ENCODE measurements around the gene PIK3C2G.

PIK3C2G gene

GRCh38 chr12:18681818-18682217, 420.5 kb downstream of the PIK3C2G start:
- no peak for ATAC-seq
- TF ChIP-seq ARNTL (CRISPR knock-in tag; IDR thresholded peaks at IDR 0.05; ENCODE audit: borderline replicate concordance, low read depth), result no peak
- TF ChIP-seq ISL1 (CRISPR knock-in tag; IDR thresholded peaks at IDR 0.05), result no peak
- no peak for TF ChIP-seq ZFP3 (CRISPR knock-in tag; IDR thresholded peaks at IDR 0.05)
- TF ChIP-seq ZNF8 (CRISPR knock-in tag; IDR thresholded peaks at IDR 0.05), result no peak
- no peak for TF ChIP-seq CSRNP3 (CRISPR knock-in tag; IDR thresholded peaks at IDR 0.05)
- no peak for TF ChIP-seq ZFP30 (CRISPR knock-in tag; IDR thresholded peaks at IDR 0.05)
- TF ChIP-seq, protein P1, sequence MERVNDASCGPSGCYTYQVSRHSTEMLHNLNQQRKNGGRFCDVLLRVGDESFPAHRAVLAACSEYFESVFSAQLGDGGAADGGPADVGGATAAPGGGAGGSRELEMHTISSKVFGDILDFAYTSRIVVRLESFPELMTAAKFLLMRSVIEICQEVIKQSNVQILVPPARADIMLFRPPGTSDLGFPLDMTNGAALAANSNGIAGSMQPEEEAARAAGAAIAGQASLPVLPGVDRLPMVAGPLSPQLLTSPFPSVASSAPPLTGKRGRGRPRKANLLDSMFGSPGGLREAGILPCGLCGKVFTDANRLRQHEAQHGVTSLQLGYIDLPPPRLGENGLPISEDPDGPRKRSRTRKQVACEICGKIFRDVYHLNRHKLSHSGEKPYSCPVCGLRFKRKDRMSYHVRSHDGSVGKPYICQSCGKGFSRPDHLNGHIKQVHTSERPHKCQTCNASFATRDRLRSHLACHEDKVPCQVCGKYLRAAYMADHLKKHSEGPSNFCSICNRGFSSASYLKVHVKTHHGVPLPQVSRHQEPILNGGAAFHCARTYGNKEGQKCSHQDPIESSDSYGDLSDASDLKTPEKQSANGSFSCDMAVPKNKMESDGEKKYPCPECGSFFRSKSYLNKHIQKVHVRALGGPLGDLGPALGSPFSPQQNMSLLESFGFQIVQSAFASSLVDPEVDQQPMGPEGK (CRISPR knock-in tag; IDR thresholded peaks at IDR 0.05; ENCODE audit: borderline replicate concordance), result no peak
- no peak for TF ChIP-seq CREB5 (CRISPR knock-in tag; IDR thresholded peaks at IDR 0.05; ENCODE audit: low read depth)
- no peak for TF ChIP-seq BACH2 (CRISPR knock-in tag; IDR thresholded peaks at IDR 0.05; ENCODE audit: borderline replicate concordance)
- no peak for TF ChIP-seq ZNF565 (CRISPR knock-in tag; conservative IDR thresholded peaks at IDR 0.05; ENCODE audit: low read depth)
- TF ChIP-seq ESRRG (CRISPR knock-in tag; IDR thresholded peaks at IDR 0.05), result no peak
- TF ChIP-seq ZC3H10 (CRISPR knock-in tag; IDR thresholded peaks at IDR 0.05), result no peak
- no peak for TF ChIP-seq TOX (CRISPR knock-in tag; IDR thresholded peaks at IDR 0.05; ENCODE audit: borderline replicate concordance)
- TF ChIP-seq CSDC2 (CRISPR knock-in tag; IDR thresholded peaks at IDR 0.05), result no peak
- TF ChIP-seq RARB (CRISPR knock-in tag; IDR thresholded peaks at IDR 0.05), result no peak
- no peak for TF ChIP-seq TCF4 (CRISPR knock-in tag; IDR thresholded peaks at IDR 0.05; ENCODE audit: borderline replicate concordance)
- TF ChIP-seq GLIS3 (CRISPR knock-in tag; IDR thresholded peaks at IDR 0.05), result no peak

GRCh38 chr12:18683327-18684013, 422.2 kb downstream of the PIK3C2G start:
- ATAC-seq, result peak; percentile 61; the same call in 2 of the 3 replicates
- no peak for TF ChIP-seq BACH2 (CRISPR knock-in tag; IDR thresholded peaks at IDR 0.05; ENCODE audit: borderline replicate concordance)
- TF ChIP-seq GLIS3 (CRISPR knock-in tag; IDR thresholded peaks at IDR 0.05), result no peak
- no peak for TF ChIP-seq ESRRG (CRISPR knock-in tag; IDR thresholded peaks at IDR 0.05)
- TF ChIP-seq OSR1 (CRISPR knock-in tag; IDR thresholded peaks at IDR 0.05), result no peak
- no peak for TF ChIP-seq SNAI2 (CRISPR knock-in tag; IDR thresholded peaks at IDR 0.05)
- no peak for TF ChIP-seq PPARA (CRISPR knock-in tag; IDR thresholded peaks at IDR 0.05; ENCODE audit: borderline replicate concordance)
- TF ChIP-seq, protein P1 (CRISPR knock-in tag; IDR thresholded peaks at IDR 0.05; ENCODE audit: borderline replicate concordance), result no peak
- no peak for TF ChIP-seq ZC3H10 (CRISPR knock-in tag; IDR thresholded peaks at IDR 0.05)
- TF ChIP-seq TCF4 (CRISPR knock-in tag; IDR thresholded peaks at IDR 0.05; ENCODE audit: borderline replicate concordance), result no peak
- TF ChIP-seq TSHZ2 (CRISPR knock-in tag; IDR thresholded peaks at IDR 0.05), result no peak
- TF ChIP-seq ZFP30 (CRISPR knock-in tag; IDR thresholded peaks at IDR 0.05), result no peak
- TF ChIP-seq CSDC2 (CRISPR knock-in tag; IDR thresholded peaks at IDR 0.05), result no peak
- no peak for TF ChIP-seq ZNF565 (CRISPR knock-in tag; conservative IDR thresholded peaks at IDR 0.05; ENCODE audit: low read depth)
- no peak for TF ChIP-seq RARB (CRISPR knock-in tag; IDR thresholded peaks at IDR 0.05)
- TF ChIP-seq POU6F1 (CRISPR knock-in tag; IDR thresholded peaks at IDR 0.05; ENCODE audit: borderline replicate concordance, low read depth), result no peak

Measured in SK-N-SH treated with all-trans-retinoic acid at 6 μM for 48 hours (cell line).